ENCODE data around the gene AHI1. TPM values are rescaled to one million over a fixed set of nuclear protein-coding genes. Genes with fewer than 3 reads are reported as not detected.

AHI1 gene
- total RNA-seq, 1 experiment from 2014 or later, result 18.8 TPM

DNA sequence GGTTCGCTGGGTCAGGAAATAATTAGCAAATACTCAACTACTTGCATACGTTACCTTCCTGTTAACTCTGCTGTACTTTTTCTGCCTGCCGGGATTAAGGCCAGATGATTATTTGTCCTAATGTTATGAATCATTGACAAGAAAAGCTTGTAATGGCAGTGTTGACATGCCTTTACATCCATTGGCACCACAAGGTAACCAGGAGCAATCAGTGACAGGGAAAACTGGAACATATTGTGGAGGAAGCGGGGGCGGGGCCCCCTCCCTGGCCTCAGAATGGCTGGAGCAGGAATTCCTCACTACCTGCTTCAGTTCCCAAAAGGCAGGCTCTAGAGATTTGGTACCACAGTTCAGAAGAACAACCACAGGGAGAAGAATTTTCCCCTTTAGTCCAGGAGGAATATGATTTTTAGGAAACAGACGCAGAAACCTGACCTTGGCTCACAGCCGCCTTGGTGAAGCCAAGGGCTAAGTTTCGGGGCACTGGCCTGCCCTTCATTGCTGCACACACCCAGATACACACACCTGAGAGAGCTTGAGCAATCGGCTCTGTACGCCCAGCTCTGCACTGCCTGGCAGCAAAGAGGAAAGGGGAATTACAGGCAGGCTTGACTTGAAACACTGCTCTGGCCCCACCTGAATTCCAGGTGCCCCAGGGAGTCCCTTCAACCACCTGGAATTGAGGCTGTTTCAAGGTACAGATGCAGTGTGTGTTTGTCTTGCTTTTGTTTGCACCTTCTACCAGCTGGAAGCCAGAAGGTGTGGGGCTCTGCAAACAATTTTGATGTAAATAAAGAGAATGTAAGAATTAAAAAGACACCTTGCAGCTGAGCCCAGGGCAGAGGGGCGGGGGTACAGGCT is 226.6 kb downstream of the AHI1 start (continued):
- TF ChIP-seq, protein P1, sequence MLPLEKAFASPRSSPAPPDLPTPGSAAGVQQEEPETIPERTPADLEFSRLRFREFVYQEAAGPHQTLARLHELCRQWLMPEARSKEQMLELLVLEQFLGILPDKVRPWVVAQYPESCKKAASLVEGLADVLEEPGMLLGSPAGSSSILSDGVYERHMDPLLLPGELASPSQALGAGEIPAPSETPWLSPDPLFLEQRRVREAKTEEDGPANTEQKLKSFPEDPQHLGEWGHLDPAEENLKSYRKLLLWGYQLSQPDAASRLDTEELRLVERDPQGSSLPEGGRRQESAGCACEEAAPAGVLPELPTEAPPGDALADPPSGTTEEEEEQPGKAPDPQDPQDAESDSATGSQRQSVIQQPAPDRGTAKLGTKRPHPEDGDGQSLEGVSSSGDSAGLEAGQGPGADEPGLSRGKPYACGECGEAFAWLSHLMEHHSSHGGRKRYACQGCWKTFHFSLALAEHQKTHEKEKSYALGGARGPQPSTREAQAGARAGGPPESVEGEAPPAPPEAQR (CRISPR knock-in tag; IDR thresholded peaks at IDR 0.05), result no peak
- TF ChIP-seq FOXJ3 (CRISPR knock-in tag; IDR thresholded peaks at IDR 0.05; ENCODE audit: borderline replicate concordance), result no peak
- no peak for TF ChIP-seq ZNF671 (CRISPR knock-in tag; IDR thresholded peaks at IDR 0.05)
- no peak for TF ChIP-seq ZNF138 (CRISPR knock-in tag; conservative IDR thresholded peaks at IDR 0.05)
- TF ChIP-seq NR1H2 (CRISPR knock-in tag; IDR thresholded peaks at IDR 0.05), result no peak
- TF ChIP-seq ETV6 (CRISPR knock-in tag; IDR thresholded peaks at IDR 0.05), result peak; percentile 83
- peak; percentile 88 for TF ChIP-seq FOXK1 (CRISPR knock-in tag; IDR thresholded peaks at IDR 0.05)
- TF ChIP-seq, protein P2, sequence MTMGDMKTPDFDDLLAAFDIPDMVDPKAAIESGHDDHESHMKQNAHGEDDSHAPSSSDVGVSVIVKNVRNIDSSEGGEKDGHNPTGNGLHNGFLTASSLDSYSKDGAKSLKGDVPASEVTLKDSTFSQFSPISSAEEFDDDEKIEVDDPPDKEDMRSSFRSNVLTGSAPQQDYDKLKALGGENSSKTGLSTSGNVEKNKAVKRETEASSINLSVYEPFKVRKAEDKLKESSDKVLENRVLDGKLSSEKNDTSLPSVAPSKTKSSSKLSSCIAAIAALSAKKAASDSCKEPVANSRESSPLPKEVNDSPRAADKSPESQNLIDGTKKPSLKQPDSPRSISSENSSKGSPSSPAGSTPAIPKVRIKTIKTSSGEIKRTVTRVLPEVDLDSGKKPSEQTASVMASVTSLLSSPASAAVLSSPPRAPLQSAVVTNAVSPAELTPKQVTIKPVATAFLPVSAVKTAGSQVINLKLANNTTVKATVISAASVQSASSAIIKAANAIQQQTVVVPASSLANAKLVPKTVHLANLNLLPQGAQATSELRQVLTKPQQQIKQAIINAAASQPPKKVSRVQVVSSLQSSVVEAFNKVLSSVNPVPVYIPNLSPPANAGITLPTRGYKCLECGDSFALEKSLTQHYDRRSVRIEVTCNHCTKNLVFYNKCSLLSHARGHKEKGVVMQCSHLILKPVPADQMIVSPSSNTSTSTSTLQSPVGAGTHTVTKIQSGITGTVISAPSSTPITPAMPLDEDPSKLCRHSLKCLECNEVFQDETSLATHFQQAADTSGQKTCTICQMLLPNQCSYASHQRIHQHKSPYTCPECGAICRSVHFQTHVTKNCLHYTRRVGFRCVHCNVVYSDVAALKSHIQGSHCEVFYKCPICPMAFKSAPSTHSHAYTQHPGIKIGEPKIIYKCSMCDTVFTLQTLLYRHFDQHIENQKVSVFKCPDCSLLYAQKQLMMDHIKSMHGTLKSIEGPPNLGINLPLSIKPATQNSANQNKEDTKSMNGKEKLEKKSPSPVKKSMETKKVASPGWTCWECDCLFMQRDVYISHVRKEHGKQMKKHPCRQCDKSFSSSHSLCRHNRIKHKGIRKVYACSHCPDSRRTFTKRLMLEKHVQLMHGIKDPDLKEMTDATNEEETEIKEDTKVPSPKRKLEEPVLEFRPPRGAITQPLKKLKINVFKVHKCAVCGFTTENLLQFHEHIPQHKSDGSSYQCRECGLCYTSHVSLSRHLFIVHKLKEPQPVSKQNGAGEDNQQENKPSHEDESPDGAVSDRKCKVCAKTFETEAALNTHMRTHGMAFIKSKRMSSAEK (CRISPR knock-in tag; IDR thresholded peaks at IDR 0.05; ENCODE audit: borderline replicate concordance), result no peak
- TF ChIP-seq, protein P3, sequence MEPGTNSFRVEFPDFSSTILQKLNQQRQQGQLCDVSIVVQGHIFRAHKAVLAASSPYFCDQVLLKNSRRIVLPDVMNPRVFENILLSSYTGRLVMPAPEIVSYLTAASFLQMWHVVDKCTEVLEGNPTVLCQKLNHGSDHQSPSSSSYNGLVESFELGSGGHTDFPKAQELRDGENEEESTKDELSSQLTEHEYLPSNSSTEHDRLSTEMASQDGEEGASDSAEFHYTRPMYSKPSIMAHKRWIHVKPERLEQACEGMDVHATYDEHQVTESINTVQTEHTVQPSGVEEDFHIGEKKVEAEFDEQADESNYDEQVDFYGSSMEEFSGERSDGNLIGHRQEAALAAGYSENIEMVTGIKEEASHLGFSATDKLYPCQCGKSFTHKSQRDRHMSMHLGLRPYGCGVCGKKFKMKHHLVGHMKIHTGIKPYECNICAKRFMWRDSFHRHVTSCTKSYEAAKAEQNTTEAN (CRISPR knock-in tag; IDR thresholded peaks at IDR 0.05), result 0 out of 2 replicates have a peak, but pooled peaks have one; percentile 2
- TF ChIP-seq ZNF423 (CRISPR knock-in tag; IDR thresholded peaks at IDR 0.05), result peak; percentile 72
- TF ChIP-seq, protein P4, sequence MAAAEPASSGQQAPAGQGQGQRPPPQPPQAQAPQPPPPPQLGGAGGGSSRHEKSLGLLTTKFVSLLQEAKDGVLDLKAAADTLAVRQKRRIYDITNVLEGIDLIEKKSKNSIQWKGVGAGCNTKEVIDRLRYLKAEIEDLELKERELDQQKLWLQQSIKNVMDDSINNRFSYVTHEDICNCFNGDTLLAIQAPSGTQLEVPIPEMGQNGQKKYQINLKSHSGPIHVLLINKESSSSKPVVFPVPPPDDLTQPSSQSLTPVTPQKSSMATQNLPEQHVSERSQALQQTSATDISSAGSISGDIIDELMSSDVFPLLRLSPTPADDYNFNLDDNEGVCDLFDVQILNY (CRISPR knock-in tag; IDR thresholded peaks at IDR 0.05), result no peak

DNA sequence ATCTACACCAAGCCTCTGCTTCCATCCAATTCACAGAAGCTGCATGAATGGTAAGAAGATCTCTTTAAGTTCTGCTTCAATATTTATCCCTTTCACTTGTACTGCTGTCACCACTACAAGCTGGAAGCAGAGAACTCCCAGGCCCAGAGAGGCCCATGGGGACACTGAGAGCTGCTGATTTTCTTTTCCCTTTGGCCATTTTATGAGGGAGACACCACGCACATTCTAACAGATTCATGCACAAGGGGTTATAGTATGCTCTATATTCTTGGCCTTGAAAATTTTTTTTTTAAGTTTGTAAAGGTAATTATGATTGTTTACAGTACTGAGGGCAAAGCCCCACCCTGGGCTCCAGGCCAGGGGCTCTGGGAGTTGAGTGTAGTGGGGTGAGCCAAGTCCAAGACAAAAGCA is 228.1 kb downstream of the AHI1 start:
- Mint-ChIP-seq H3K9me3 (peaks cover 5% of the 10 kb centered on the region; the same call in 1 of the 2 replicates), H3K27ac (peak overlapping the region; percentile 44), H3K36me3 (no peaks in the 10 kb centered on the region), H3K4me1 (peaks cover 53% of the 10 kb centered on the region), H3K27me3 (ENCODE audit: low read depth) (peaks cover 3% of the 10 kb centered on the region), H3K4me3 (no peak overlapping the region)
- no peak for ATAC-seq
- CTCF ChIA-PET, result no interaction called here
- TF ChIP-seq, protein P5, sequence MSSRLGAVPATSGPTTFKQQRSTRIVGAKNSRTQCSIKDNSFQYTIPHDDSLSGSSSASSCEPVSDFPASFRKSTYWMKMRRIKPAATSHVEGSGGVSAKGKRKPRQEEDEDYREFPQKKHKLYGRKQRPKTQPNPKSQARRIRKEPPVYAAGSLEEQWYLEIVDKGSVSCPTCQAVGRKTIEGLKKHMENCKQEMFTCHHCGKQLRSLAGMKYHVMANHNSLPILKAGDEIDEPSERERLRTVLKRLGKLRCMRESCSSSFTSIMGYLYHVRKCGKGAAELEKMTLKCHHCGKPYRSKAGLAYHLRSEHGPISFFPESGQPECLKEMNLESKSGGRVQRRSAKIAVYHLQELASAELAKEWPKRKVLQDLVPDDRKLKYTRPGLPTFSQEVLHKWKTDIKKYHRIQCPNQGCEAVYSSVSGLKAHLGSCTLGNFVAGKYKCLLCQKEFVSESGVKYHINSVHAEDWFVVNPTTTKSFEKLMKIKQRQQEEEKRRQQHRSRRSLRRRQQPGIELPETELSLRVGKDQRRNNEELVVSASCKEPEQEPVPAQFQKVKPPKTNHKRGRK (CRISPR knock-in tag; IDR thresholded peaks at IDR 0.05; ENCODE audit: borderline replicate concordance), result no peak
- no peak for TF ChIP-seq ZNF138 (CRISPR knock-in tag; conservative IDR thresholded peaks at IDR 0.05)
- TF ChIP-seq OVOL2 (CRISPR knock-in tag; IDR thresholded peaks at IDR 0.05; ENCODE audit: borderline replicate concordance), result no peak
- TF ChIP-seq, protein P6, sequence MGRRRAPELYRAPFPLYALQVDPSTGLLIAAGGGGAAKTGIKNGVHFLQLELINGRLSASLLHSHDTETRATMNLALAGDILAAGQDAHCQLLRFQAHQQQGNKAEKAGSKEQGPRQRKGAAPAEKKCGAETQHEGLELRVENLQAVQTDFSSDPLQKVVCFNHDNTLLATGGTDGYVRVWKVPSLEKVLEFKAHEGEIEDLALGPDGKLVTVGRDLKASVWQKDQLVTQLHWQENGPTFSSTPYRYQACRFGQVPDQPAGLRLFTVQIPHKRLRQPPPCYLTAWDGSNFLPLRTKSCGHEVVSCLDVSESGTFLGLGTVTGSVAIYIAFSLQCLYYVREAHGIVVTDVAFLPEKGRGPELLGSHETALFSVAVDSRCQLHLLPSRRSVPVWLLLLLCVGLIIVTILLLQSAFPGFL (CRISPR knock-in tag; IDR thresholded peaks at IDR 0.05; ENCODE audit: borderline replicate concordance), result no peak
- POLR2A ChIA-PET, result no interaction called here
- no peak for DNase-seq (ENCODE audit: low spot score)

Measured in WTC11 (cell line).